Type B pancreatic cell (in vitro differentiated cells): ENCODE data around the gene TSC22D4. TPM values are rescaled to one million over a fixed set of nuclear protein-coding genes. Genes with fewer than 3 reads are reported as not detected.
A peak's percentile ranks its signal among the peaks of the same experiment; 100 is the strongest.

Source experiments
- DNase-seq: peaks from one replicate; pipeline ENCODE4 v3.0.0; 2021; ENCODE audit warnings: mixed read lengths; ENCODE audit not compliant: unreplicated experiment; ENCODE audit errors: extremely low spot score
- H3K27ac Mint-ChIP-seq: 2 replicates; pipeline ENCODE4 v1.8.0; 2021; ENCODE audit warnings: mild to moderate bottlenecking, mixed read lengths
- H3K27me3 Mint-ChIP-seq: 2 replicates; pipeline ENCODE4 v1.8.0; 2021; ENCODE audit warnings: mixed read lengths
- H3K36me3 Mint-ChIP-seq: 2 replicates; pipeline ENCODE4 v1.8.0; 2021; ENCODE audit warnings: mixed read lengths
- H3K4me1 Mint-ChIP-seq: one replicate; pipeline ENCODE4 v1.8.0; 2021; ENCODE audit warnings: mixed read lengths; ENCODE audit not compliant: unreplicated experiment
- H3K4me3 Mint-ChIP-seq: 2 replicates; pipeline ENCODE4 v1.8.0; 2021; ENCODE audit warnings: mild to moderate bottlenecking, mixed read lengths
- H3K9me3 Mint-ChIP-seq: 2 replicates; pipeline ENCODE4 v1.8.0; 2021; ENCODE audit warnings: mixed read lengths
- total RNA-seq: library from RNA; stranded (reverse); gene quantifications from 2 replicates; pipeline ENCODE4 v1.2.1, GENCODE V29; 2021; ENCODE audit warnings: low replicate concordance
- TF ChIP-seq, protein P1 (sequence below): fragments of 200-600 bp; sonication (generic); conservative IDR thresholded peaks from 2 replicates; pipeline ENCODE4 v1.5.0; 2021; ENCODE audit warnings: antibody characterized with exemption, mild to moderate bottlenecking

Gene TSC22D4
- total RNA-seq, 1 donor from 2014 or later = 45.3 TPM

GRCh38 chr7:100493476-100494264 lies 14.7 kb upstream of the TSC22D4 start:
- DNase-seq = no peak
- peaks cover 11% of the 10 kb centered on the region for H3K4me1 Mint-ChIP-seq
- no peaks in the 10 kb centered on the region for H3K9me3 Mint-ChIP-seq
- no peaks in the 10 kb centered on the region for H3K36me3 Mint-ChIP-seq
- TF ChIP-seq, protein P1, sequence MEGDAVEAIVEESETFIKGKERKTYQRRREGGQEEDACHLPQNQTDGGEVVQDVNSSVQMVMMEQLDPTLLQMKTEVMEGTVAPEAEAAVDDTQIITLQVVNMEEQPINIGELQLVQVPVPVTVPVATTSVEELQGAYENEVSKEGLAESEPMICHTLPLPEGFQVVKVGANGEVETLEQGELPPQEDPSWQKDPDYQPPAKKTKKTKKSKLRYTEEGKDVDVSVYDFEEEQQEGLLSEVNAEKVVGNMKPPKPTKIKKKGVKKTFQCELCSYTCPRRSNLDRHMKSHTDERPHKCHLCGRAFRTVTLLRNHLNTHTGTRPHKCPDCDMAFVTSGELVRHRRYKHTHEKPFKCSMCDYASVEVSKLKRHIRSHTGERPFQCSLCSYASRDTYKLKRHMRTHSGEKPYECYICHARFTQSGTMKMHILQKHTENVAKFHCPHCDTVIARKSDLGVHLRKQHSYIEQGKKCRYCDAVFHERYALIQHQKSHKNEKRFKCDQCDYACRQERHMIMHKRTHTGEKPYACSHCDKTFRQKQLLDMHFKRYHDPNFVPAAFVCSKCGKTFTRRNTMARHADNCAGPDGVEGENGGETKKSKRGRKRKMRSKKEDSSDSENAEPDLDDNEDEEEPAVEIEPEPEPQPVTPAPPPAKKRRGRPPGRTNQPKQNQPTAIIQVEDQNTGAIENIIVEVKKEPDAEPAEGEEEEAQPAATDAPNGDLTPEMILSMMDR = peak; percentile 20
- peak overlapping the region; percentile 63 for H3K4me3 Mint-ChIP-seq
- peak overlapping the region; percentile 51 for H3K27ac Mint-ChIP-seq
- no peaks in the 10 kb centered on the region for H3K27me3 Mint-ChIP-seq

DNA sequence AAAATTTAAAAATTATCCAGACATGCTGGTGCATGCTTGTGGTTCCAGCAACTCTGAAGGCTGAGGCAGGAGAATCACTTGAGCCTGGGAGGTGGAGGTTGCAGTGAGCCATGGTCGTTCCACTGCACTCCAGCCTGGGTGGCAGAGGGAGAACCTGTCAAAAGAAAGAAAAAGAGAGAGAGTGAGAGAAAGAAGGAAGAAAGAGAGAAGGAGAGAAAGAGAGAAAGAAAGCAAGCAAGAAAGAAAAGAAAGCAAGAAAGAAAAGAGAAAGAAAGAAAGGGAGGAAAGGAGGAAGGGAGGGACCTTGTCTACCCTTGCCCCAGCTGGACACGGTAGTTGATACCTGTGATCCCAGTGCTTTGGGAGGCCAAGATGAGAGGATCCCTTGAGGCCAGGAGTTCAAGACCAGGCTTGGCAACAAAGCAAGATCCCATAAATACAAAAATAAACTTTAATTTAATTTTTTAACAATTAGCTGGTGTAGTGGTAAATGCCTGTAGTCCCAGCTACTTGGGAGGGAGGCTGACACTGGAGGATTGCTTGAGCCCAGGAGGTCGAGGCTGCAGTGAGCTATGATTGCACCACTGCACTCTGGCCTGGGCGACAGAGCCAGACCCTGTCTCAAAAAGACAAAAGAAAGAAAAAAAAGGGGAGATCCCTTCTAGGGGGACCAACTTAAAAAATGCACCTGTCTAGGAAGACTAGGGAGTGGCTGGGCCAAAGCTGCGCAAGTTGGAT lies 13.9 kb upstream of the TSC22D4 start:
- no peak for DNase-seq
- H3K36me3 Mint-ChIP-seq = no peaks in the 10 kb centered on the region
- TF ChIP-seq, protein P1 = no peak
- H3K4me1 Mint-ChIP-seq = peaks cover 11% of the 10 kb centered on the region
- H3K27me3 Mint-ChIP-seq = no peaks in the 10 kb centered on the region
- H3K4me3 Mint-ChIP-seq = peak overlapping the region; percentile 63
- H3K27ac Mint-ChIP-seq = peak overlapping the region; percentile 51
- no peaks in the 10 kb centered on the region for H3K9me3 Mint-ChIP-seq

GRCh38 chr7:100491192-100491578 lies 12.2 kb upstream of the TSC22D4 start:
- H3K4me1 Mint-ChIP-seq = peaks cover 11% of the 10 kb centered on the region
- H3K36me3 Mint-ChIP-seq = no peaks in the 10 kb centered on the region
- TF ChIP-seq, protein P1 = no peak
- no peak overlapping the region for H3K27ac Mint-ChIP-seq
- H3K4me3 Mint-ChIP-seq = no peak overlapping the region
- H3K27me3 Mint-ChIP-seq = no peaks in the 10 kb centered on the region
- no peaks in the 10 kb centered on the region for H3K9me3 Mint-ChIP-seq
- DNase-seq = no peak

DNA sequence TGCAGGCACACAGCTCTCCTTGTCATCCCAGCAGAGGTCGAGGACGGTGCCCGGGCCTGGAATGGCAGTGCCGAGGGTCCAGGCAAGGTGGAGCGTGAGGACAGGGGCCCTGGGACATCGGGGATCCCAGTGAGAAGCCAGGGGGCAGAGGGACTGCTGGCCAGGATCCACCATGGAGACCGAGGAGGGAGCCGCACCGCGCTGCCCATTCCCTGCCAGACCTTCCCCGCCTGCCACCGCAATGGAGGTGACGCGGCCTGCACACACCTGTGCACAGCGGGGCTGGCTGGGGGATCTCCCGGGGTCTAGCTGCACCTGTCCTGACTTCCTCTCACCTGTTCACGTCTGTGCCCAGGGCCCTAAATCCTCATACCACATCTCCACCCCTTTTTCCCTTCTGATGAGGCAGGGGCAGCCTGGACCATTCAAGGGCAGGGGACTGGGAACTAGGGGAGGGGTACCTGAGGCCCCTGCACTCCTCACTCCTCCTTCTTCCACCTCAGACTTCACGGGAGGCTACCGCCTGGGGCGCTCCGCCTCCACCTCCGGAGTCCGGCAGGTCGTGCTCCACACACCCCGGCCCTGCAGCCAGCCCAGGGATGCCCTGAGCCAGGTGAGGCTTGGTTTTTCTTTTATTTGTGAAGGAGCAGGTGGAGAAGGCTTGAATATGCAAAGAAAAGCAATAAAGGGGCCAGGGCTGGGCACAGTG lies 11.6 kb upstream of the TSC22D4 start:
- Mint-ChIP-seq H3K27ac (peak overlapping the region; percentile 43), H3K4me3 (peak overlapping the region; percentile 57), H3K36me3 (no peaks in the 10 kb centered on the region), H3K9me3 (no peaks in the 10 kb centered on the region), H3K4me1 (peaks cover 16% of the 10 kb centered on the region), H3K27me3 (no peaks in the 10 kb centered on the region)
- no peak for DNase-seq
- TF ChIP-seq, protein P1 = no peak

DNA sequence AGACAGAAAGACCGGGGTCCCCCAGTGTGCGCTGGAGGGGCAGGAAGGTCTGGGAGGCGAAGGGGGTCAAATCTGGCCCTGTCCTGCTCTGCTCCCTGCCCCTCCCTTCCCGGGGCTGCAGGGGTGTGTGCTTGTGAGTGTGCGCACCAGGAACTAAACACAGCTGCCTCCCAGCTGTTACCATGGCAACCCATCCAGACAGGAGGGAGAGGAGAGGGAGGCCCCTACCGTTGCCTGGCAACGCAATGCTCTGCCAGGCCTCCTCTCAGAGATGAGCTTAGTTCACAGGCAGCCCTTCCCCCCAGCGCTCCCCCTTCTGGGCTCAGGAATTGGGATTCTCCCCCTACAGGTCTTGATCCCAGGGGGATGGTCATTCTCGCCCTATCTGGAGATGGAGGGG lies 10.8 kb upstream of the TSC22D4 start:
- Mint-ChIP-seq H3K36me3 (no peaks in the 10 kb centered on the region), H3K27ac (peak overlapping the region; percentile 43), H3K27me3 (no peaks in the 10 kb centered on the region), H3K4me3 (peak overlapping the region; percentile 57), H3K9me3 (no peaks in the 10 kb centered on the region), H3K4me1 (peaks cover 22% of the 10 kb centered on the region)
- DNase-seq = peak; percentile 88
- TF ChIP-seq, protein P1 = no peak
